AG08396 (cell line): ENCODE measurements around the gene COX20.
"Not testable (repeated sequence)": the region's sequence is repeated elsewhere in the genome, so short reads cannot be mapped to it uniquely, and the experiment has no call there.

Experiments used
- DNase-seq: peaks from one replicate; pipeline ENCODE4 v3.0.0; 2012; ENCODE audit warnings: low spot score, mixed read lengths

The COX20 gene

GRCh38 chr1:244835276-244836134 is at the start of gene COX20:
COX20 (plus strand) TSS chr1:244835658; CDS start chr1:244835715, 57 bp downstream.
- peak; percentile 92 for DNase-seq

- DNase-seq, result no peak
Observed at GRCh38 chr1:244788493-244789275, 46.8 kb upstream of the COX20 start.

GRCh38 chr1:244789276-244789580 is 46.2 kb upstream of the COX20 start:
- no peak for DNase-seq

GRCh38 chr1:244789731-244790130 is 45.7 kb upstream of the COX20 start:
- DNase-seq, result no peak

GRCh38 chr1:244791061-244791460 is 44.4 kb upstream of the COX20 start:
- DNase-seq, result no peak

- DNase-seq, result peak; percentile 50
Observed at GRCh38 chr1:244792188-244792850, 43.1 kb upstream of the COX20 start.

- no peak for DNase-seq
Observed at GRCh38 chr1:244794071-244794470, 41.4 kb upstream of the COX20 start.

GRCh38 chr1:244794516-244794915 is 40.9 kb upstream of the COX20 start:
- DNase-seq, result not testable (repeated sequence)

- DNase-seq, result peak; percentile 63
Observed at GRCh38 chr1:244796719-244797406, 38.6 kb upstream of the COX20 start.

GRCh38 chr1:244800821-244801220 is 34.6 kb upstream of the COX20 start:
- no peak for DNase-seq

GRCh38 chr1:244801246-244801645 is 34.2 kb upstream of the COX20 start:
- DNase-seq, result peak; percentile 60

- DNase-seq, result no peak
Observed at GRCh38 chr1:244802041-244802440, 33.4 kb upstream of the COX20 start.

- no peak for DNase-seq
Observed at GRCh38 chr1:244802556-244803239, 32.8 kb upstream of the COX20 start.

GRCh38 chr1:244804841-244805240 is 30.6 kb upstream of the COX20 start:
- no peak for DNase-seq

- no peak for DNase-seq
Observed at GRCh38 chr1:244807138-244807537, 28.3 kb upstream of the COX20 start.

GRCh38 chr1:244810221-244810620 is 25.2 kb upstream of the COX20 start:
- no peak for DNase-seq

GRCh38 chr1:244813327-244813726 is 22.1 kb upstream of the COX20 start:
- no peak for DNase-seq

GRCh38 chr1:244815600-244816099 is 19.8 kb upstream of the COX20 start:
- no peak for DNase-seq

- DNase-seq, result no peak
Observed at GRCh38 chr1:244817415-244817894, 18.0 kb upstream of the COX20 start.

- DNase-seq, result no peak
Observed at GRCh38 chr1:244820131-244820530, 15.3 kb upstream of the COX20 start.

GRCh38 chr1:244821134-244821533 is 14.3 kb upstream of the COX20 start:
- DNase-seq, result no peak
